ENCODE results near the gene RPAP2. TPM values are rescaled to one million over a fixed set of nuclear protein-coding genes. Genes with fewer than 3 reads are reported as not detected.
A peak's percentile ranks its signal among the peaks of the same experiment; 100 is the strongest.

Gene RPAP2
- total RNA-seq, 6 experiments from 2014 or later, result 7.1 to 12.7 (median 11.1) TPM

DNA sequence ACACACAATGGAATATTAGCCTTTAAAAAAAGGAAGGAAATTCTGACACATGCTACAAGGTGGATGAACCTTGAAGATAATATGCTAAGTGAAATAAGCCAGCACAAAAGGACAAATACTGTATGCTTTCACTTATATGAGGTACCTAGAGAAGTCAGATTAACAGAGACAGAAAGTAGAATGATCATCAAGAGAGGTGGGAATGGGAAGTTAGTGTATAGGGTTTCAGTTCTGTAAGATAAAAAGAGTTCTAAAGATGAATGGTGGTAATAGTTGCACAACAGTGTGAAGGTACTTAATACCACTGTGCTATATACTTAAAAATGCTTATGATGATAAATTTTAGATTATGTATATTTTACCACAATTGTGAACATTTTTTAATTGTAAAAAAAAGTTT is 7.2 kb downstream of the RPAP2 start:
- DNase-seq, result no peak
- intact Hi-C loops (cut with DNase I), result no loop called here
- Histone ChIP-seq H3K27me3 (no peaks in the 10 kb centered on the region), H3K4me3 (no peak overlapping the region), H3K9me3 (no peaks in the 10 kb centered on the region), H3K4me1 (no peaks in the 10 kb centered on the region), H3K36me3 (peaks cover 0 to 31% (median 2%) of the 10 kb centered on the region in 4 donors), H3K27ac (no peak overlapping the region)
- no peak for ATAC-seq
- TF ChIP-seq POLR2A (IDR thresholded peaks at IDR 0.05), result no peak
- TF ChIP-seq, protein P1, sequence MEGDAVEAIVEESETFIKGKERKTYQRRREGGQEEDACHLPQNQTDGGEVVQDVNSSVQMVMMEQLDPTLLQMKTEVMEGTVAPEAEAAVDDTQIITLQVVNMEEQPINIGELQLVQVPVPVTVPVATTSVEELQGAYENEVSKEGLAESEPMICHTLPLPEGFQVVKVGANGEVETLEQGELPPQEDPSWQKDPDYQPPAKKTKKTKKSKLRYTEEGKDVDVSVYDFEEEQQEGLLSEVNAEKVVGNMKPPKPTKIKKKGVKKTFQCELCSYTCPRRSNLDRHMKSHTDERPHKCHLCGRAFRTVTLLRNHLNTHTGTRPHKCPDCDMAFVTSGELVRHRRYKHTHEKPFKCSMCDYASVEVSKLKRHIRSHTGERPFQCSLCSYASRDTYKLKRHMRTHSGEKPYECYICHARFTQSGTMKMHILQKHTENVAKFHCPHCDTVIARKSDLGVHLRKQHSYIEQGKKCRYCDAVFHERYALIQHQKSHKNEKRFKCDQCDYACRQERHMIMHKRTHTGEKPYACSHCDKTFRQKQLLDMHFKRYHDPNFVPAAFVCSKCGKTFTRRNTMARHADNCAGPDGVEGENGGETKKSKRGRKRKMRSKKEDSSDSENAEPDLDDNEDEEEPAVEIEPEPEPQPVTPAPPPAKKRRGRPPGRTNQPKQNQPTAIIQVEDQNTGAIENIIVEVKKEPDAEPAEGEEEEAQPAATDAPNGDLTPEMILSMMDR (IDR thresholded peaks at IDR 0.05), result no peak

GRCh38 chr1:92307980-92308379 is 9.1 kb downstream of the RPAP2 start:
- Histone ChIP-seq H3K4me3 (no peak overlapping the region), H3K4me1 (no peaks in the 10 kb centered on the region), H3K27ac (no peak overlapping the region), H3K9me3 (no peaks in the 10 kb centered on the region), H3K27me3 (no peaks in the 10 kb centered on the region), H3K36me3 (peaks cover 0 to 31% (median 2%) of the 10 kb centered on the region in 4 donors)
- intact Hi-C loops (cut with DNase I), result no loop called here
- WGBS (ENCODE audit: insufficient coverage, low coverage, low lambda C conversion rate, missing lambda C conversion rate), result 81% methylated on average over 4 of the region's 4 CpGs
- no peak for TF ChIP-seq POLR2A (IDR thresholded peaks at IDR 0.05)
- TF ChIP-seq, protein P1 (IDR thresholded peaks at IDR 0.05), result no peak
- no peak for ATAC-seq
- no peak for DNase-seq

DNA sequence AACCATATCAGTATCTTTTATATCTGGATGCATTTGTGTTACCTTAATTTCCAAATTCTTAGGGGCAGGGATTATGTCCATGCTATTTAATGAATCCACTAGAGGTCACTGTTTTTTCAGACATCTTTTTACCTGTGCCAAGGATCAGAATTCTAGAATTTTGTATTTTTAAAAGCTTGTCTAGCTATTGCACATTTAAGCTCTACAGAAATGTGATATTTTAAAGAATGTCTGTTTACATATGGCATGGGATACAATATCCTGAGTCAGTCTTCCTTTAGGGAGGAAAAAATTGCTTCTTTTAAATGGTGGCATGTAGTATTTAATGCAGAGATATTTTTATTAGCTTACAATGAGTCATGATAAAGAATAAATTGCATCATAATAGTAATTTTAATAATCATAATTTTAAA is 11.3 kb downstream of the RPAP2 start:
- Histone ChIP-seq H3K4me3 (no peak overlapping the region), H3K4me1 (no peaks in the 10 kb centered on the region), H3K27ac (no peak overlapping the region), H3K36me3 (peaks cover 0 to 15% (median 0%) of the 10 kb centered on the region in 4 donors), H3K9me3 (no peaks in the 10 kb centered on the region), H3K27me3 (no peaks in the 10 kb centered on the region)
- TF ChIP-seq, protein P1 (IDR thresholded peaks at IDR 0.05), result peak; percentile 54 to 72 (median 67)
- TF ChIP-seq POLR2A (IDR thresholded peaks at IDR 0.05), result no peak
- DNase-seq (no peak), ATAC-seq (peak; percentile 36 to 71 (median 68))
- intact Hi-C loops (cut with DNase I), result no loop called here

DNA sequence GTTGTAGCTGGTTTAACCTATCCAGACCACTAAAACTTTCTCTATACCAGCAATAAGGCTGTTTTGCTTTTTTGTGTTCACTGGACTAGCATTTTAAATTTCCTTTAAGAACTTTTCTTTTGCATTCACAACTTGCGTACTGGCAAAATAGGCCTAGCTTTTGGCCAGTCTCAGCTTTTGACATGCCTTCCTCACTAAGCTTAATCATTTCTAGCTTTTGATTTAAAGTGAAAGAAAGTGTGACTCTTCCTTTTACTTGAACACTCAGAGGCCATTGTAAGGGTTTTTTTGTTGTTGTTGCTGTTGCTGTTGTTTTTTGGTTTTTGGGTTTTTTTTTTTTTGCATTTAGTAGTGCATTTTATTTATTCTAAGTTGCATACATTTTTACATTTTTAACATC is 15.2 kb downstream of the RPAP2 start:
- 100% methylated on average over 1 of the region's 1 CpG for whole genome bisulfite sequencing (ENCODE audit: insufficient coverage, low coverage, low lambda C conversion rate, missing lambda C conversion rate)
- Histone ChIP-seq H3K27ac (no peak overlapping the region), H3K4me3 (no peak overlapping the region), H3K4me1 (no peaks in the 10 kb centered on the region), H3K9me3 (no peaks in the 10 kb centered on the region), H3K36me3 (no peaks in the 10 kb centered on the region), H3K27me3 (no peaks in the 10 kb centered on the region)
- TF ChIP-seq POLR2A (IDR thresholded peaks at IDR 0.05), result no peak
- TF ChIP-seq, protein P1 (IDR thresholded peaks at IDR 0.05), result no peak
- ATAC-seq (no peak), DNase-seq (no peak)
- intact Hi-C loops (cut with DNase I), result no loop called here

All from right lobe of liver (tissue), 6 donors.